NCI-H2227 treated with DMSO at 0.1 percent for 48 hours (cell line): Measurements from ENCODE around the gene RNF26.

Experiments used
- DNase-seq: peaks from one replicate; lab custom pipeline; 2025; lab: John Stamatoyannopoulos, UW

The RNF26 gene

GRCh38 chr11:119316016-119316728, 18.2 kb upstream of the RNF26 start:
- peak; percentile 12 for DNase-seq

GRCh38 chr11:119316729-119317591, 17.4 kb upstream of the RNF26 start, which contains the start of gene MCAM:
TSS of gene MCAM (minus strand) at chr11:119317130. CDS start at chr11:119317101, 29 bp downstream.
- DNase-seq, result no peak

GRCh38 chr11:119317592-119318239, 16.6 kb upstream of the RNF26 start:
- no peak for DNase-seq

- no peak for DNase-seq
These were observed 15.8 kb upstream of the RNF26 start for GRCh38 chr11:119318240-119319135.

- no peak for DNase-seq
These were observed 15.1 kb upstream of the RNF26 start for GRCh38 chr11:119319136-119319699.

GRCh38 chr11:119319700-119320239, 14.6 kb upstream of the RNF26 start:
- no peak for DNase-seq

GRCh38 chr11:119320240-119320775, 14.0 kb upstream of the RNF26 start:
- no peak for DNase-seq

- DNase-seq, result no peak
These were observed 13.4 kb upstream of the RNF26 start for GRCh38 chr11:119320776-119321524.

- no peak for DNase-seq
These were observed 12.0 kb upstream of the RNF26 start for GRCh38 chr11:119322360-119322739.

GRCh38 chr11:119322921-119323531, 11.3 kb upstream of the RNF26 start:
- no peak for DNase-seq

GRCh38 chr11:119323532-119324033, 10.7 kb upstream of the RNF26 start:
- DNase-seq, result peak; percentile 73

- DNase-seq, result peak; percentile 47
These were observed 10.1 kb upstream of the RNF26 start for GRCh38 chr11:119324189-119324588.

- no peak for DNase-seq
These were observed 5.0 kb upstream of the RNF26 start for GRCh38 chr11:119329320-119329719.

GRCh38 chr11:119330237-119330636, 4.1 kb upstream of the RNF26 start:
- no peak for DNase-seq

- DNase-seq, result no peak
These were observed 2.1 kb upstream of the RNF26 start for GRCh38 chr11:119332111-119332765.

- DNase-seq, result no peak
These were observed 846 bp downstream of the RNF26 start for GRCh38 chr11:119335091-119335654.

GRCh38 chr11:119335655-119336543, 1.6 kb downstream of the RNF26 start:
- no peak for DNase-seq
